Type B pancreatic cell (in vitro differentiated cells): ENCODE measurements around the gene ERVV-1. TPM values are rescaled to one million over a fixed set of nuclear protein-coding genes. Genes with fewer than 3 reads are reported as not detected.

Experiments used
- DNase-seq: peaks from one replicate; pipeline ENCODE4 v3.0.0; 2021; ENCODE audit warnings: mixed read lengths; ENCODE audit not compliant: unreplicated experiment; ENCODE audit errors: extremely low spot score
- H3K27ac Mint-ChIP-seq: 2 replicates; pipeline ENCODE4 v1.8.0; 2021; ENCODE audit warnings: mild to moderate bottlenecking, mixed read lengths
- H3K27me3 Mint-ChIP-seq: 2 replicates; pipeline ENCODE4 v1.8.0; 2021; ENCODE audit warnings: mixed read lengths
- H3K36me3 Mint-ChIP-seq: 2 replicates; pipeline ENCODE4 v1.8.0; 2021; ENCODE audit warnings: mixed read lengths
- H3K4me1 Mint-ChIP-seq: one replicate; pipeline ENCODE4 v1.8.0; 2021; ENCODE audit warnings: mixed read lengths; ENCODE audit not compliant: unreplicated experiment
- H3K4me3 Mint-ChIP-seq: 2 replicates; pipeline ENCODE4 v1.8.0; 2021; ENCODE audit warnings: mild to moderate bottlenecking, mixed read lengths
- H3K9me3 Mint-ChIP-seq: 2 replicates; pipeline ENCODE4 v1.8.0; 2021; ENCODE audit warnings: mixed read lengths
- CTCF ChIP-seq: fragments of 200-600 bp; sonication (generic); conservative IDR thresholded peaks from 2 replicates; pipeline ENCODE4 v1.5.0; 2021; ENCODE audit warnings: antibody characterized with exemption, mild to moderate bottlenecking
- total RNA-seq: library from RNA; stranded (reverse); gene quantifications from 2 replicates; pipeline ENCODE4 v1.2.1, GENCODE V29; 2021; ENCODE audit warnings: low replicate concordance

ERVV-1 gene
- total RNA-seq, 1 donor from 2014 or later: 0.17 TPM

- no peaks in the 10 kb centered on the region for H3K36me3 Mint-ChIP-seq
- peak overlapping the region; percentile 57 for H3K27ac Mint-ChIP-seq
- H3K27me3 Mint-ChIP-seq: no peaks in the 10 kb centered on the region
- H3K4me3 Mint-ChIP-seq: peak overlapping the region; percentile 73
- no peak for DNase-seq
- no peak for TF ChIP-seq CTCF
- peaks cover 6% of the 10 kb centered on the region for H3K4me1 Mint-ChIP-seq
- H3K9me3 Mint-ChIP-seq: no peaks in the 10 kb centered on the region
Observed at GRCh38 chr19:52997975-52998374, 15.7 kb upstream of the ERVV-1 start.

- H3K9me3 Mint-ChIP-seq: no peaks in the 10 kb centered on the region
- no peaks in the 10 kb centered on the region for H3K4me1 Mint-ChIP-seq
- no peaks in the 10 kb centered on the region for H3K36me3 Mint-ChIP-seq
- no peak for DNase-seq
- no peak overlapping the region for H3K4me3 Mint-ChIP-seq
- TF ChIP-seq CTCF: no peak
- H3K27me3 Mint-ChIP-seq: no peaks in the 10 kb centered on the region
- no peak overlapping the region for H3K27ac Mint-ChIP-seq
Observed at GRCh38 chr19:53002479-53002878, 11.2 kb upstream of the ERVV-1 start.

- H3K36me3 Mint-ChIP-seq: no peaks in the 10 kb centered on the region
- H3K9me3 Mint-ChIP-seq: no peaks in the 10 kb centered on the region
- no peak overlapping the region for H3K4me3 Mint-ChIP-seq
- no peak for DNase-seq
- TF ChIP-seq CTCF: no peak
- no peaks in the 10 kb centered on the region for H3K27me3 Mint-ChIP-seq
- no peaks in the 10 kb centered on the region for H3K4me1 Mint-ChIP-seq
- no peak overlapping the region for H3K27ac Mint-ChIP-seq
Observed at GRCh38 chr19:53004242-53004641, 9.5 kb upstream of the ERVV-1 start.

- no peak overlapping the region for H3K4me3 Mint-ChIP-seq
- H3K36me3 Mint-ChIP-seq: no peaks in the 10 kb centered on the region
- no peak for TF ChIP-seq CTCF
- DNase-seq: no peak
- H3K9me3 Mint-ChIP-seq: no peaks in the 10 kb centered on the region
- no peaks in the 10 kb centered on the region for H3K27me3 Mint-ChIP-seq
- no peak overlapping the region for H3K27ac Mint-ChIP-seq
- H3K4me1 Mint-ChIP-seq: no peaks in the 10 kb centered on the region
Observed at GRCh38 chr19:53007200-53007599, 6.5 kb upstream of the ERVV-1 start.

GRCh38 chr19:53007606-53008005 is 6.1 kb upstream of the ERVV-1 start:
- H3K4me1 Mint-ChIP-seq: no peaks in the 10 kb centered on the region
- H3K27me3 Mint-ChIP-seq: no peaks in the 10 kb centered on the region
- no peak overlapping the region for H3K4me3 Mint-ChIP-seq
- H3K27ac Mint-ChIP-seq: no peak overlapping the region
- no peaks in the 10 kb centered on the region for H3K9me3 Mint-ChIP-seq
- no peak for DNase-seq
- no peaks in the 10 kb centered on the region for H3K36me3 Mint-ChIP-seq
- no peak for TF ChIP-seq CTCF
